ENCODE results near the gene PSPC1. TPM values are rescaled to one million over a fixed set of nuclear protein-coding genes. Genes with fewer than 3 reads are reported as not detected.

Gene PSPC1
- polyA plus RNA-seq, 1 experiment = 42.9 TPM

DNA sequence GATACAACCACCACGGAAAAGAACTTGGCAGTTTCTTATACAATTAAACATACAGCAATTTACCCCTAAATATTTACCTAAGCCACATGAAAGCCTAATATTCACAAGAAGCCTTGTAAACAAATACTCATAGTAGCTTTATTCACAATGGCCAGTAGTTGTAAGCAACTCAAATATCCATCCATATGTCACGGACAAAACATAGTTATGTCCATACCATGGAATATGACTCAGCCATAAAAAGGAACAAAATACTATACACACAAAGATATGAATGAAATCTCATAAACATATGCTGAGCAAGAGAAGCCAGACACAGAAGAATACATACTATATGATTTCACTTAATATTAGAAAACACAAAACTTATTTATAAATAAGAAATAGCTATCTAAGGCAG lies 12.9 kb downstream of the PSPC1 start:
- no peaks in the 10 kb centered on the region for H3K27me3 ChIP-seq (ENCODE audit: control insufficient read depth, insufficient read depth, low read length)
- ChIA-PET CTCF (interaction anchor here (0.6 kb wide), 1 partner anchor 15 kb away, joined by 8 read pairs; no protein-coding TSS in a partner anchor), POLR2A (no interaction called here)
- no peaks in the 10 kb centered on the region for H3K9me3 ChIP-seq (ENCODE audit: control insufficient read depth, insufficient read depth, low read length)
- no peak overlapping the region for H3K27ac ChIP-seq (ENCODE audit: low read depth, low read length)
- no peak overlapping the region for H3K4me3 ChIP-seq (ENCODE audit: low read depth, low read length)
- TF ChIP-seq, protein P1, sequence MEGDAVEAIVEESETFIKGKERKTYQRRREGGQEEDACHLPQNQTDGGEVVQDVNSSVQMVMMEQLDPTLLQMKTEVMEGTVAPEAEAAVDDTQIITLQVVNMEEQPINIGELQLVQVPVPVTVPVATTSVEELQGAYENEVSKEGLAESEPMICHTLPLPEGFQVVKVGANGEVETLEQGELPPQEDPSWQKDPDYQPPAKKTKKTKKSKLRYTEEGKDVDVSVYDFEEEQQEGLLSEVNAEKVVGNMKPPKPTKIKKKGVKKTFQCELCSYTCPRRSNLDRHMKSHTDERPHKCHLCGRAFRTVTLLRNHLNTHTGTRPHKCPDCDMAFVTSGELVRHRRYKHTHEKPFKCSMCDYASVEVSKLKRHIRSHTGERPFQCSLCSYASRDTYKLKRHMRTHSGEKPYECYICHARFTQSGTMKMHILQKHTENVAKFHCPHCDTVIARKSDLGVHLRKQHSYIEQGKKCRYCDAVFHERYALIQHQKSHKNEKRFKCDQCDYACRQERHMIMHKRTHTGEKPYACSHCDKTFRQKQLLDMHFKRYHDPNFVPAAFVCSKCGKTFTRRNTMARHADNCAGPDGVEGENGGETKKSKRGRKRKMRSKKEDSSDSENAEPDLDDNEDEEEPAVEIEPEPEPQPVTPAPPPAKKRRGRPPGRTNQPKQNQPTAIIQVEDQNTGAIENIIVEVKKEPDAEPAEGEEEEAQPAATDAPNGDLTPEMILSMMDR (IDR thresholded peaks at IDR 0.05; ENCODE audit: low read depth, low read length) = no peak
- DNase-seq (ENCODE audit: low read depth, low spot score) = no peak

DNA sequence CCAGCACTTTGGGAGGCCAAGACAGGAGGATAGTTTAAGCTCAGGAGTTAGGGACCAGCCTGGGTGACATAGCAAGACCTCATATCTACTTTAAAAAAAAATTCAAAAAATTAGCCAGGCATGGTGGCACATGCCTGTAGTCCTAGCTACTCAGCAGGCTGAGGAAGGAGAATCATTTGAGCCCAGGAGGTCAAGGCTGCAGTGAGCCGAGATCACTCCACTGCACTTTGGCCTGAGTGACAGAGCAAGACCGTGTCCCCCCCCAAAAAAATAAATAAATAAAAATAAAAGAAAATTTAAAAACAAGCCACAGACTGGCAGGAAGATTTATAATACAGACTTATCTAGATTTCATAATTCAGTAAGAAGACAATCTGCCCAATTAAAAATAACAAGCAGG lies 14.8 kb downstream of the PSPC1 start:
- Histone ChIP-seq H3K9me3 (ENCODE audit: control insufficient read depth, insufficient read depth, low read length) (no peaks in the 10 kb centered on the region), H3K4me3 (ENCODE audit: low read depth, low read length) (no peak overlapping the region), H3K27ac (ENCODE audit: low read depth, low read length) (no peak overlapping the region), H3K27me3 (ENCODE audit: control insufficient read depth, insufficient read depth, low read length) (no peaks in the 10 kb centered on the region)
- CTCF ChIA-PET = no interaction called here
- POLR2A ChIA-PET = no interaction called here
- TF ChIP-seq, protein P1 (IDR thresholded peaks at IDR 0.05; ENCODE audit: low read depth, low read length) = no peak
- no peak for DNase-seq (ENCODE audit: low read depth, low spot score)

DNA sequence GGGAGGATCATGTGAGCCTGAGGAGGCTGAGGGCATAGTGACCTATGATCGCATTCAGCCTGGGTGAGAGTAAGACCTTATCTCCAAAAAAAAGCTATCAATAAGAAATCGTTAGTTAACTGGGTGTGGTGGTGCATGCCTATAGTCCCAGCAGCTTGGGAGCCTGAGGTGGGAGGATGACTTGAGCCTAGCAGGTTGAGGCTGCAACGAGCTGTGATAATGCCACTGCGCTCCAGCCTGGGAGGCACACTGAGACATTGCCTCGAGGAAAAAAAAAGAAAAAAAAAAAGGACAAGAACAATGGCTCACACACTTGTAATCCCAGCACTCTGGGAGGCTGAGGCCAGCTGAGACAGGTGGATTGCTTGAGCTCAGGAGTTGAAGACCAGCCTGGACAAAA lies 16.2 kb downstream of the PSPC1 start:
- Histone ChIP-seq H3K27me3 (ENCODE audit: control insufficient read depth, insufficient read depth, low read length) (no peaks in the 10 kb centered on the region), H3K27ac (ENCODE audit: low read depth, low read length) (no peak overlapping the region), H3K9me3 (ENCODE audit: control insufficient read depth, insufficient read depth, low read length) (no peaks in the 10 kb centered on the region), H3K4me3 (ENCODE audit: low read depth, low read length) (no peak overlapping the region)
- TF ChIP-seq, protein P1 (IDR thresholded peaks at IDR 0.05; ENCODE audit: low read depth, low read length) = no peak
- no peak for DNase-seq (ENCODE audit: low read depth, low spot score)
- CTCF ChIA-PET = no interaction called here
- POLR2A ChIA-PET = no interaction called here

DNA sequence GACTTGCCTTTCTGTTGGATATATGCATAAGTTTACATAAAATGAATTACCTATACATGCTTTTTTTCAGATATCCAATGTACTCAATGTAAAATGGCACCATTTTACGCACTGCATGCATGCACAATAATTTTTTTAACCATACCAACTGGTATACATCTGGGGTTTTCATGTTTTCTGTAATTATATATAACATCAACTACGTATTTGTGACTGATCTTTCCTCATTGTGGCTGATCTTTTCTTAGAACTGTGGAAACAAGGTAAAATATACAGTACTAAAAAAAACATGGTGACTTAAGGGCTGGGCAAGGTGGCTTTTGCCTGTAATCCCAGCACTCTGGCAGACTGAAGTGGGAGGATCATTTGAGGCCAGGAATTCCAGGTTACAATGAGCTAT lies 18.5 kb downstream of the PSPC1 start:
- Histone ChIP-seq H3K4me3 (ENCODE audit: low read depth, low read length) (no peak overlapping the region), H3K27me3 (ENCODE audit: control insufficient read depth, insufficient read depth, low read length) (no peaks in the 10 kb centered on the region), H3K27ac (ENCODE audit: low read depth, low read length) (no peak overlapping the region), H3K9me3 (ENCODE audit: control insufficient read depth, insufficient read depth, low read length) (no peaks in the 10 kb centered on the region)
- ChIA-PET CTCF (interaction anchor here (0.6 kb wide), 1 partner anchor 223 kb away, joined by 5 read pairs; no protein-coding TSS in a partner anchor), POLR2A (interaction anchor here (0.6 kb wide), 1 partner anchor 8 kb away, joined by 4 read pairs; no protein-coding TSS in a partner anchor)
- DNase-seq (ENCODE audit: low read depth, low spot score) = no peak
- TF ChIP-seq, protein P1 (IDR thresholded peaks at IDR 0.05; ENCODE audit: low read depth, low read length) = no peak

DNA sequence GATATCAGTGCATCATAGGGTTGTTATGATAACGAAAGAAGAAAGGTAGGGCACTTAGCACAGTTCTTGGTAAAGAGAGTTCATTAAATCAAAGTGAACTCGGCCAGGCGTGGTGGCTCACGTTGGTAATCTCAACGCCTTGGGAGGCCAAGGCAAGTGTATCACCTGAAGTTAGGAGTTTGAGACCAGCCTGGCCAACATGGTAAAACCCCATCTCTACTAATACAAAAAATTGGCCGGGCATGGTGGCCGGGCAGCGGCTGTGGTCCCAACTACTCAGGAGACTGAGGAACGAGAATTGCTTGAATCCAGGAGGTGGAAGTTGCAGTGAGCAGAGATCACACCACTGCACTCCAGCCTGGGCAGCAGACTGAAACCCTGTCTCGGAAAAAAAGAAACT lies 19.1 kb downstream of the PSPC1 start:
- POLR2A ChIA-PET = interaction anchor here (0.7 kb wide), 1 partner anchor 72 kb away, joined by 7 read pairs; no protein-coding TSS in a partner anchor
- TF ChIP-seq, protein P1 (IDR thresholded peaks at IDR 0.05; ENCODE audit: low read depth, low read length) = no peak

More for the DNA sequence above, 19.1 kb downstream of the PSPC1 start:
- Histone ChIP-seq H3K9me3 (ENCODE audit: control insufficient read depth, insufficient read depth, low read length) (no peaks in the 10 kb centered on the region), H3K27me3 (ENCODE audit: control insufficient read depth, insufficient read depth, low read length) (no peaks in the 10 kb centered on the region), H3K27ac (ENCODE audit: low read depth, low read length) (no peak overlapping the region), H3K4me3 (ENCODE audit: low read depth, low read length) (no peak overlapping the region)
- CTCF ChIA-PET = no interaction called here
- no peak for DNase-seq (ENCODE audit: low read depth, low spot score)
